H9 (cell line): ENCODE results near the gene C21orf58. TPM values are rescaled to one million over a fixed set of nuclear protein-coding genes. Genes with fewer than 3 reads are reported as not detected.
A peak's percentile ranks its signal among the peaks of the same experiment; 100 is the strongest.
"Not testable (repeated sequence)": the region's sequence is repeated elsewhere in the genome, so short reads cannot be mapped to it uniquely, and the experiment has no call there.

Experiments used
- DNase-seq: peaks from one replicate; pipeline ENCODE4 v3.0.0-alpha.2; 2017
- H2AFZ ChIP-seq: one replicate; pipeline ENCODE4 v1.6.1; 2013; ENCODE audit warnings: mild to moderate bottlenecking, low read length, control low read depth, moderate library complexity
- H2AK5ac ChIP-seq: 2 replicates; pipeline ENCODE4 v1.6.1; 2013; ENCODE audit warnings: low read length, control low read depth, mixed read lengths; ENCODE audit not compliant: insufficient read length
- H2BK120ac ChIP-seq: one replicate; pipeline ENCODE4 v1.6.1; 2013; ENCODE audit warnings: low read depth, mild to moderate bottlenecking, low read length, control low read depth, inconsistent platforms; ENCODE audit not compliant: poor library complexity, severe bottlenecking
- H2BK12ac ChIP-seq: 2 replicates; pipeline ENCODE4 v1.6.1; 2013; ENCODE audit warnings: low read length, control low read depth, mixed read lengths, low read depth; ENCODE audit not compliant: insufficient read length
- H2BK15ac ChIP-seq: 2 replicates; pipeline ENCODE4 v1.6.1; 2013; ENCODE audit warnings: low read depth, low read length, control low read depth
- H2BK20ac ChIP-seq: one replicate; pipeline ENCODE4 v1.6.1; 2013; ENCODE audit warnings: low read depth, mild to moderate bottlenecking, low read length, control low read depth, inconsistent platforms; ENCODE audit not compliant: poor library complexity, severe bottlenecking
- H2BK5ac ChIP-seq: 2 replicates; pipeline ENCODE4 v1.6.1; 2013; ENCODE audit warnings: low read length, control low read depth, mixed read lengths; ENCODE audit not compliant: insufficient read length
- H3K14ac ChIP-seq: 2 replicates; pipeline ENCODE4 v1.6.1; 2013; ENCODE audit warnings: low read length, control low read depth; ENCODE audit not compliant: insufficient read depth
- H3K18ac ChIP-seq: 2 replicates; pipeline ENCODE4 v1.6.1; 2013; ENCODE audit warnings: low read depth, mild to moderate bottlenecking, mixed read lengths, low read length, control low read depth; ENCODE audit not compliant: insufficient read length
- H3K23ac ChIP-seq: 2 replicates; pipeline ENCODE4 v1.6.1; 2013; ENCODE audit warnings: low read length, control low read depth, mixed read lengths, low read depth; ENCODE audit not compliant: insufficient read length
- H3K23me2 ChIP-seq: 2 replicates; pipeline ENCODE4 v1.6.1; 2013; ENCODE audit warnings: low read depth, mild to moderate bottlenecking, mixed read lengths, low read length, control low read depth; ENCODE audit not compliant: insufficient read length, poor library complexity, severe bottlenecking
- H3K27ac ChIP-seq: 2 replicates; pipeline ENCODE4 v1.5.1; 2013; ENCODE audit warnings: low read length, control low read depth, mixed read lengths, low read depth; ENCODE audit not compliant: insufficient read length
- H3K27me3 ChIP-seq: 2 replicates; pipeline ENCODE4 v1.6.1; 2013; ENCODE audit warnings: low read length, control low read depth, inconsistent platforms; ENCODE audit not compliant: insufficient read depth
- H3K4ac ChIP-seq: 2 replicates; pipeline ENCODE4 v1.6.1; 2013; ENCODE audit warnings: low read depth, mild to moderate bottlenecking, control low read depth, inconsistent platforms, low read length, moderate library complexity
- H3K4me1 ChIP-seq: 2 replicates; pipeline ENCODE4 v1.6.1; 2013; ENCODE audit warnings: low read length, control low read depth, inconsistent platforms; ENCODE audit not compliant: insufficient read depth
- H3K4me2 ChIP-seq: 2 replicates; pipeline ENCODE4 v1.6.1; 2013; ENCODE audit warnings: low read length, control low read depth, mixed read lengths; ENCODE audit not compliant: insufficient read length, insufficient read depth
- H3K56ac ChIP-seq: 2 replicates; pipeline ENCODE4 v1.6.1; 2013; ENCODE audit warnings: low read depth, mild to moderate bottlenecking, mixed read lengths, low read length, control low read depth; ENCODE audit not compliant: insufficient read length
- H3K79me1 ChIP-seq: 2 replicates; pipeline ENCODE4 v1.6.1; 2013; ENCODE audit warnings: low read depth, mild to moderate bottlenecking, moderate library complexity, low read length, control low read depth, inconsistent platforms; ENCODE audit not compliant: insufficient read depth, poor library complexity, severe bottlenecking
- H3K79me2 ChIP-seq: 2 replicates; pipeline ENCODE4 v1.6.1; 2013; ENCODE audit warnings: low read length, control low read depth, inconsistent platforms; ENCODE audit not compliant: insufficient read depth
- H3K9ac ChIP-seq: 2 replicates; pipeline ENCODE4 v1.6.1; 2013; ENCODE audit warnings: low read length, control low read depth, mixed read lengths; ENCODE audit not compliant: insufficient read length; ENCODE audit errors: extremely low read depth
- H3K9me3 ChIP-seq: one replicate; pipeline ENCODE4 v1.6.1; 2013; ENCODE audit warnings: low read depth, low read length, inconsistent platforms; ENCODE audit not compliant: control insufficient read depth
- H3T11ph ChIP-seq: one replicate; pipeline ENCODE4 v1.6.1; 2013; ENCODE audit warnings: mild to moderate bottlenecking, low read length, control low read depth, inconsistent platforms
- H4K20me1 ChIP-seq: one replicate; pipeline ENCODE4 v1.6.1; 2013; ENCODE audit not compliant: control insufficient read depth, insufficient read length, insufficient read depth
- H4K5ac ChIP-seq: 2 replicates; pipeline ENCODE4 v1.6.1; 2013; ENCODE audit warnings: low read depth, mild to moderate bottlenecking, mixed read lengths, low read length, control low read depth; ENCODE audit not compliant: insufficient read length
- H4K8ac ChIP-seq: replicated peaks from 2 replicates; pipeline ENCODE4 v1.6.1; 2013; ENCODE audit warnings: low read length, control low read depth, mixed read lengths, low read depth; ENCODE audit not compliant: insufficient read length
- H4K91ac ChIP-seq: 2 replicates; pipeline ENCODE4 v1.6.1; 2013; ENCODE audit warnings: low read depth, mild to moderate bottlenecking, moderate library complexity, mixed read lengths, low read length, control low read depth; ENCODE audit not compliant: insufficient read length
- H3K27ac Mint-ChIP-seq, 3 experiments: 2 replicates in 2 of 3; 3 replicates in 1 of 3; pipeline ENCODE4 v1.8.0; 2020 to 2021; ENCODE audit warnings: mixed read lengths in 3 of 3, mild to moderate bottlenecking in 1 of 3, moderate library complexity in 1 of 3
- H3K27me3 Mint-ChIP-seq: 2 replicates; pipeline ENCODE4 v1.8.0; 2021; ENCODE audit warnings: low read depth, mild to moderate bottlenecking, moderate library complexity, mixed read lengths
- H3K36me3 Mint-ChIP-seq, 3 experiments: 2 replicates in 2 of 3; 3 replicates in 1 of 3; pipeline ENCODE4 v1.8.0; 2020 to 2021; ENCODE audit warnings: low read depth in 3 of 3, mixed read lengths in 3 of 3; ENCODE audit not compliant: insufficient read depth in 1 of 3
- H3K4me1 Mint-ChIP-seq, 2 experiments: 2 replicates each; pipeline ENCODE4 v1.8.0; 2020; ENCODE audit warnings: mixed read lengths in 2 of 2
- H3K4me3 Mint-ChIP-seq, 2 experiments: 2 replicates in 1 of 2; 3 replicates in 1 of 2; pipeline ENCODE4 v1.8.0; 2020 to 2021; ENCODE audit warnings: mild to moderate bottlenecking in 2 of 2, mixed read lengths in 2 of 2, moderate library complexity in 1 of 2
- H3K9me3 Mint-ChIP-seq, 2 experiments: 2 replicates in 1 of 2; 3 replicates in 1 of 2; pipeline ENCODE4 v1.8.0; 2020; ENCODE audit warnings: mild to moderate bottlenecking in 2 of 2, mixed read lengths in 2 of 2, moderate library complexity in 1 of 2
- CTCF ChIP-seq: fragments of 200-600 bp; sonication (generic); conservative IDR thresholded peaks from 3 replicates; pipeline ENCODE4 v1.8.0; 2021; ENCODE audit warnings: antibody characterized with exemption, mild to moderate bottlenecking
- WGBS: extraction: QIAGEN DNeasy Blood & Tissue Kit; methylation state at CpG from one replicate; pipeline ENCODE4 v1.1.7; 2013; ENCODE audit warnings: missing lambda C conversion rate, low lambda C conversion rate, mixed read lengths; ENCODE audit not compliant: insufficient read length; ENCODE audit errors: extremely low coverage; 5-methylcytosine and 5-hydroxymethylcytosine counted together
- long read RNA-seq: library from polyadenylated mRNA; unstranded; transcript quantifications from one replicate; pipeline ENCODE4 v2.0.0, GENCODE V29; 2020
- total RNA-seq: library from RNA; stranded (reverse); gene quantifications from 2 replicates; pipeline ENCODE4 v1.2.1, GENCODE V29; 2021

C21orf58 gene
- total RNA-seq = 17.2 and 19.1 TPM in 2 replicates
- long read RNA-seq, partial matches to known transcripts = 2 of 26 reads
- long read RNA-seq, other reads (novel, unspliced or antisense) = 24 of 26 reads

DNA sequence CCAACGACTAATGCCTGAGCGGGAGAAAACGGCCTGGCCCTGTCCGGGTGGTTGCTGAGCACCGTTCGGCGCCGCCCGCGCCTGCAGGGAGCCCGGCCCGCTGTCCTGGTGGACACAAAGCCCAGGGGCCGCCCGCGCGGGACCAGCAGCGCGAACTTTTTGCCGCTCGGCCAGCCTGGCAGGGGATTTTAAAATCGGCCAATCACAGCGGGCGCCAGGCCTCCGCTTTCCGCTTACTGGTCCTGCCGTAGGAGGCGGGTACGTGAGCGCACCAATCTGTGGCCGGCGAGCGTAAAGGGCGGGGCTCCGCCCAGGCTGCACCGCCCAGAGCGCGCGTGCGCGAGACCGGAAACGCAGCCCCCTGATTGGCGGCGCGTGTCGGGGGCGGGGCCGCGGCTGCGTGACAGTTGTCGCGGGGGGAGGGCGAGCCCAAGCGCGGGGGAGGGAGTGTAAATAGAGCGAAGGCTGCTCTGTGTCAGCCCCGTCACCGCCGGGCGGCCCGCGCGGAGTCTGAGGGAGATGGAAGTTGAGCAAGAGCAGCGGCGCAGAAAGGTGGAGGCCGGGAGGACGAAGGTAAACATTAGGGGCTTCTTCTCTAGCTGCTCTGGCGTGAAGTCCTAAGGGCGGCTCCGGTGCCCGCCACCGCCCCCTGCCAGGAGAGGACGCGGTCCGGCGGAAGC, at the start of gene C21orf58, which contains the start of gene PCNT:
C21orf58 (minus strand) TSS at position 161 of the 680 bp plus-strand sequence. CDS start 1,132 bp downstream, outside the sequence.
PCNT (plus strand) TSS at position 447 of the 680 bp plus-strand sequence; CDS start at position 520, 73 bp downstream.
- H4K91ac ChIP-seq = no peak within 1 kb of the TSS
- H3T11ph ChIP-seq = no peak within 1 kb of the TSS
- H3K4me2 ChIP-seq = peak within 1 kb of the TSS; percentile 97
- no peaks in the 10 kb centered on the region for H3K9me3 ChIP-seq
- H3K23me2 ChIP-seq = peaks cover 17% of the 10 kb centered on the region
- no peaks in the 10 kb centered on the region for H3K9me3 Mint-ChIP-seq
- no peak within 1 kb of the TSS for H2AFZ ChIP-seq
- H3K23ac ChIP-seq = no peak within 1 kb of the TSS
- peak within 1 kb of the TSS; percentile 69 for H3K27ac ChIP-seq
- peak within 1 kb of the TSS; percentile 96 for H3K9ac ChIP-seq
- H2BK12ac ChIP-seq = no peak within 1 kb of the TSS
- peak; percentile 97 for DNase-seq
- peak within 1 kb of the TSS; percentile 98 to 99 (median 99) for H3K27ac Mint-ChIP-seq
- H3K4me3 Mint-ChIP-seq = peak within 1 kb of the TSS; percentile 94 to 98
- H2BK120ac ChIP-seq = peak within 1 kb of the TSS; percentile 74
- H2AK5ac ChIP-seq = no peak within 1 kb of the TSS
- H2BK15ac ChIP-seq = no peak within 1 kb of the TSS
- peak within 1 kb of the TSS; percentile 84 for H3K18ac ChIP-seq
- H3K27me3 ChIP-seq = no peaks in the 10 kb centered on the region
- H3K4me1 Mint-ChIP-seq = peaks cover 31 to 35% of the 10 kb centered on the region in 2 experiments
- H3K27me3 Mint-ChIP-seq = no peaks in the 10 kb centered on the region
- H3K79me1 ChIP-seq = peaks cover 2% of the 10 kb centered on the region
- peaks cover 32 to 47% (median 40%) of the 10 kb centered on the region in 3 experiments for H3K36me3 Mint-ChIP-seq
- no peak within 1 kb of the TSS for H2BK5ac ChIP-seq
- peaks cover 15% of the 10 kb centered on the region; the same call in 1 of the 2 replicates for H3K79me2 ChIP-seq
- no CpG with 5 or more reads among the region's 76 CpGs for WGBS
- no peak within 1 kb of the TSS for H2BK20ac ChIP-seq
- no peak for TF ChIP-seq CTCF
- peak within 1 kb of the TSS; percentile 22; the same call in 1 of the 2 replicates for H3K4ac ChIP-seq
- H3K14ac ChIP-seq = peak within 1 kb of the TSS; percentile 94
- no peak within 1 kb of the TSS for H3K56ac ChIP-seq
- H4K8ac ChIP-seq = no peak within 1 kb of the TSS
- peak within 1 kb of the TSS; percentile 79 for H4K5ac ChIP-seq
- peaks cover 7% of the 10 kb centered on the region; the same call in 1 of the 2 replicates for H3K4me1 ChIP-seq
- H4K20me1 ChIP-seq = no peaks in the 10 kb centered on the region

DNA sequence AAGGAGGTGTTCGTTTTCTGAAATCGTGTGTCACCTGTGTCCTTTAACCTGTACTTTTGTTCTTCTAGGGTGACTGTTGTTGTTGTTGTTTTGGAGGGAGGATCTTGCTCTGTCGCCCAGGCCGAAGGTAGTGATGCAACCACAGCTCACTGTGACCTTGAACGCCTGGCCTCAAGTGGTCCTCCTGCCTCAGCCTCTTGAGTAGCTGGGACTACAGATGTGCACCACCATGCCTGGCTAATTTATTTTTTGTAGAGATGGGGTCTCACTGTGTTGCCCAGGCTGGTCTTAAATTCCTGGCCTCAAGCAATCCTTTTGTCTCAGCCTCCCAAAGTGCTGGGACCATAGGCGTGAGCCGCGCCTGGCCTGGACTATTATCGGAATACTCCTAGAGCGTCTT, 49.3 kb upstream of the C21orf58 start:
- not testable (repeated sequence) for H3K23me2 ChIP-seq, H2AK5ac ChIP-seq, H2BK120ac ChIP-seq, H4K5ac ChIP-seq, H3K4me2 ChIP-seq, H3K14ac ChIP-seq, H3K9ac ChIP-seq, H4K20me1 ChIP-seq, DNase-seq, H3K9me3 Mint-ChIP-seq, H3T11ph ChIP-seq, H3K4me1 Mint-ChIP-seq, H2BK5ac ChIP-seq, H3K4ac ChIP-seq, H3K4me3 Mint-ChIP-seq, H2BK20ac ChIP-seq, H3K27me3 Mint-ChIP-seq, H2BK15ac ChIP-seq, H2AFZ ChIP-seq, H3K27ac ChIP-seq, H3K4me1 ChIP-seq, H3K9me3 ChIP-seq, H3K23ac ChIP-seq, H2BK12ac ChIP-seq, H3K27me3 ChIP-seq, H4K91ac ChIP-seq, H4K8ac ChIP-seq, H3K56ac ChIP-seq, H3K18ac ChIP-seq, H3K79me2 ChIP-seq, H3K79me1 ChIP-seq
- Mint-ChIP-seq H3K27ac (peak overlapping the region in 1 of 3 experiments; percentile 44; a peak in 2 of 7 replicates), H3K36me3 (peaks cover 15 to 27% (median 25%) of the 10 kb centered on the region in 3 experiments; a peak in 6 of 7 replicates)
- WGBS = no CpG with 5 or more reads among the region's 10 CpGs
